ENCODE data around the gene DAD1.

- TF ChIP-seq POLR2AphosphoS5 (IDR thresholded peaks at IDR 0.05; ENCODE audit: low read depth, low read length) (no peak), SIN3A (IDR thresholded peaks at IDR 0.05; ENCODE audit: borderline replicate concordance, insufficient read depth, low read length) (no peak)
Measured at GRCh38 chr14:22549324-22549962, 39.6 kb downstream of the DAD1 start.

Measured in PFSK-1 (cell line).